ENCODE measurements around the gene NFIB. TPM values are rescaled to one million over a fixed set of nuclear protein-coding genes. Genes with fewer than 3 reads are reported as not detected.

Gene NFIB
- polyA plus RNA-seq, 1 of the 3 experiments (the other 2 are of a cell fraction) = 9.2 TPM

- TF ChIP-seq GATA2 (CRISPR knock-in tag; IDR thresholded peaks at IDR 0.05) = no peak
Measured at GRCh38 chr9:14243514-14244042, 70.4 kb downstream of the NFIB start (continued).

GRCh38 chr9:14242150-14242805, 71.7 kb downstream of the NFIB start:
- H3K27ac ChIP-seq (ENCODE audit: low read depth in 2 of 2, low read length in 1 of 2) = 0 out of 4 replicates have a peak overlapping the region, but pooled peaks of 1 of the 2 experiments have one; percentile 4
- no peak for DNase-seq
- no peak overlapping the region for H2AFZ ChIP-seq (ENCODE audit: low read depth)
- H4K20me1 ChIP-seq (ENCODE audit: insufficient read depth) = no peaks in the 10 kb centered on the region; the same call in 1 of the 2 replicates
- no peak overlapping the region for H3K4me3 ChIP-seq (ENCODE audit: low read depth in 2 of 2, low read length in 1 of 2)
- peaks cover 61% of the 10 kb centered on the region for H3K79me2 ChIP-seq (ENCODE audit: insufficient read depth)
- H3F3A ChIP-seq (replicated peaks; ENCODE audit: insufficient read depth) = peaks cover 16% of the 10 kb centered on the region
- H3K9me2 ChIP-seq = no peaks in the 10 kb centered on the region
- H3K4me1 ChIP-seq (ENCODE audit: control insufficient read depth in 1 of 2, insufficient read depth in 2 of 2, low read depth in 1 of 2, low read length in 1 of 2) = peaks cover 22 to 30% of the 10 kb centered on the region in 2 experiments; a peak in 3 of 4 replicates
- H3K9me3 ChIP-seq = no peaks in the 10 kb centered on the region
- no peak overlapping the region for H3K4me2 ChIP-seq
- TF ChIP-seq GABPA (IDR thresholded peaks at IDR 0.05; ENCODE audit: low read depth) = no peak
- CTCF ChIA-PET = no interaction called here
- no peaks in the 10 kb centered on the region for H3K27me3 ChIP-seq (ENCODE audit: insufficient read depth)
- no peak overlapping the region for H3K9ac ChIP-seq
- no peaks in the 10 kb centered on the region for H3K36me3 ChIP-seq (replicated peaks in 1 of 2; ENCODE audit: control insufficient read depth in 1 of 2, insufficient read depth in 2 of 2, low read length in 1 of 2)
- POLR2A ChIA-PET = no interaction called here

DNA sequence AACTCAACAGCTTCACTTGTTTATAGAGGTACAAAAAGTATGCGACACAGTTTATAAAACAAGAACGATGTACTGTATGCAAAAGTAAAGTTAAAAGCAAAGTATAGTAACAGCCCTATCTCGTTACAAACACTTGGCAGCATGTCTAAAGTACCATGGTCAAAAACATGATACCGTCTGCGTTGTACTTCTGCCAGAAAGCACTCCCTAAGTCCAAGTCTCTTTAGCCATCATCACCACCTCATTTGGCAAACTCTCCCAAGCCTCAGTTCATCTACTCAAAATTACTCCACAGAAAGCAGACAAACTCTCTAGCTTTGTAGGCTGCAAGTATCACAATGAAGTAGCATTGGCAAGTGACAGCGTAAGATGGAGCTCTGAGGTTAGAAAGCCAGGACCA, 73.4 kb downstream of the NFIB start:
- no peak for DNase-seq
- H3K4me2 ChIP-seq = no peak overlapping the region
- H3K27ac ChIP-seq (ENCODE audit: low read depth in 2 of 2, low read length in 1 of 2) = no peak overlapping the region; a peak in 1 of 4 replicates
- WGBS (ENCODE audit: low lambda C conversion rate) = 89% methylated on average over 6 of the region's 6 CpGs
- H3K9me3 ChIP-seq = no peaks in the 10 kb centered on the region
- peaks cover 69% of the 10 kb centered on the region for H3K79me2 ChIP-seq (ENCODE audit: insufficient read depth)
- ChIA-PET POLR2A (no interaction called here), CTCF (interaction anchor here (0.6 to 1.2 kb wide), 2 partner anchors 12 to 148 kb away, joined by 3 read pairs; no protein-coding TSS in a partner anchor)
- no peaks in the 10 kb centered on the region for H3K9me2 ChIP-seq
- no peaks in the 10 kb centered on the region; the same call in 1 of the 2 replicates for H4K20me1 ChIP-seq (ENCODE audit: insufficient read depth)
- H3K36me3 ChIP-seq (replicated peaks in 1 of 2; ENCODE audit: control insufficient read depth in 1 of 2, insufficient read depth in 2 of 2, low read length in 1 of 2) = no peaks in the 10 kb centered on the region
- H3K4me3 ChIP-seq (ENCODE audit: low read depth in 2 of 2, low read length in 1 of 2) = no peak overlapping the region
- H3K9ac ChIP-seq = no peak overlapping the region
- peaks cover 16% of the 10 kb centered on the region for H3F3A ChIP-seq (replicated peaks; ENCODE audit: insufficient read depth)
- peaks cover 21 to 23% of the 10 kb centered on the region in 2 experiments; a peak in 3 of 4 replicates for H3K4me1 ChIP-seq (ENCODE audit: control insufficient read depth in 1 of 2, insufficient read depth in 2 of 2, low read depth in 1 of 2, low read length in 1 of 2)
- TF ChIP-seq EZH2phosphoT487 (IDR thresholded peaks at IDR 0.05; ENCODE audit: borderline replicate concordance, low read depth) (no peak), NFIC (IDR thresholded peaks at IDR 0.05; ENCODE audit: borderline replicate concordance) (no peak)
- no peaks in the 10 kb centered on the region for H3K27me3 ChIP-seq (ENCODE audit: insufficient read depth)
- no peak overlapping the region for H2AFZ ChIP-seq (ENCODE audit: low read depth)

- Histone ChIP-seq H4K20me1 (ENCODE audit: insufficient read depth) (no peaks in the 10 kb centered on the region; the same call in 1 of the 2 replicates), H3K27ac (ENCODE audit: low read depth in 2 of 2, low read length in 1 of 2) (peak overlapping the region; percentile 54 to 60; a peak in 3 of 4 replicates), H3K9me3 (no peaks in the 10 kb centered on the region), H2AFZ (ENCODE audit: low read depth) (no peak overlapping the region), H3K4me2 (peak overlapping the region; percentile 6), H3K4me1 (ENCODE audit: control insufficient read depth in 1 of 2, insufficient read depth in 2 of 2, low read depth in 1 of 2, low read length in 1 of 2) (peaks cover 18 to 23% of the 10 kb centered on the region in 2 experiments; a peak in 3 of 4 replicates), H3F3A (replicated peaks; ENCODE audit: insufficient read depth) (peaks cover 16% of the 10 kb centered on the region), H3K36me3 (replicated peaks in 1 of 2; ENCODE audit: control insufficient read depth in 1 of 2, insufficient read depth in 2 of 2, low read length in 1 of 2) (no peaks in the 10 kb centered on the region), H3K4me3 (ENCODE audit: low read depth in 2 of 2, low read length in 1 of 2) (no peak overlapping the region), H3K9ac (no peak overlapping the region; the same call in 1 of the 2 replicates), H3K27me3 (ENCODE audit: insufficient read depth) (no peaks in the 10 kb centered on the region), H3K79me2 (ENCODE audit: insufficient read depth) (peaks cover 72% of the 10 kb centered on the region), H3K9me2 (no peaks in the 10 kb centered on the region)
- TF ChIP-seq POLR2AphosphoS5 (IDR thresholded peaks at IDR 0.05; ENCODE audit: low read depth, low read length) (no peak), SIN3A (IDR thresholded peaks at IDR 0.05; ENCODE audit: borderline replicate concordance, low read depth, low read length) (no peak), YY1 (IDR thresholded peaks at IDR 0.05; ENCODE audit: low read depth) (peak; percentile 41; the same call in 1 of the 2 replicates), USF1 (IDR thresholded peaks at IDR 0.05; ENCODE audit: borderline replicate concordance, low read depth) (no peak), FOSL2 (IDR thresholded peaks at IDR 0.05; ENCODE audit: borderline replicate concordance, low read depth) (peak; percentile 70; the same call in 1 of the 2 replicates), FOXM1 (IDR thresholded peaks at IDR 0.05; ENCODE audit: low read depth) (no peak), TEAD4 (IDR thresholded peaks at IDR 0.05; ENCODE audit: borderline replicate concordance, insufficient read depth) (peak; percentile 25; the same call in 1 of the 2 replicates), TAF1 (IDR thresholded peaks at IDR 0.05; ENCODE audit: borderline replicate concordance, low read depth, low read length) (no peak), JUND (IDR thresholded peaks at IDR 0.05) (peak; percentile 76), GATA2 (CRISPR knock-in tag; IDR thresholded peaks at IDR 0.05) (no peak), TCF12 (IDR thresholded peaks at IDR 0.05) (peak; percentile 36), RXRA (IDR thresholded peaks at IDR 0.05; ENCODE audit: borderline replicate concordance, low read depth) (peak; percentile 30; the same call in 1 of the 2 replicates)
- TF ChIP-seq, protein P1, sequence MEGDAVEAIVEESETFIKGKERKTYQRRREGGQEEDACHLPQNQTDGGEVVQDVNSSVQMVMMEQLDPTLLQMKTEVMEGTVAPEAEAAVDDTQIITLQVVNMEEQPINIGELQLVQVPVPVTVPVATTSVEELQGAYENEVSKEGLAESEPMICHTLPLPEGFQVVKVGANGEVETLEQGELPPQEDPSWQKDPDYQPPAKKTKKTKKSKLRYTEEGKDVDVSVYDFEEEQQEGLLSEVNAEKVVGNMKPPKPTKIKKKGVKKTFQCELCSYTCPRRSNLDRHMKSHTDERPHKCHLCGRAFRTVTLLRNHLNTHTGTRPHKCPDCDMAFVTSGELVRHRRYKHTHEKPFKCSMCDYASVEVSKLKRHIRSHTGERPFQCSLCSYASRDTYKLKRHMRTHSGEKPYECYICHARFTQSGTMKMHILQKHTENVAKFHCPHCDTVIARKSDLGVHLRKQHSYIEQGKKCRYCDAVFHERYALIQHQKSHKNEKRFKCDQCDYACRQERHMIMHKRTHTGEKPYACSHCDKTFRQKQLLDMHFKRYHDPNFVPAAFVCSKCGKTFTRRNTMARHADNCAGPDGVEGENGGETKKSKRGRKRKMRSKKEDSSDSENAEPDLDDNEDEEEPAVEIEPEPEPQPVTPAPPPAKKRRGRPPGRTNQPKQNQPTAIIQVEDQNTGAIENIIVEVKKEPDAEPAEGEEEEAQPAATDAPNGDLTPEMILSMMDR (IDR thresholded peaks at IDR 0.05) = no peak
- ChIA-PET POLR2A (no interaction called here), CTCF (no interaction called here)
- no peak for DNase-seq
- WGBS (ENCODE audit: low lambda C conversion rate) = 24% methylated on average over 4 of the region's 4 CpGs
Measured at GRCh38 chr9:14238518-14238917, 75.4 kb downstream of the NFIB start.

Data from SK-N-SH (cell line).